PFSK-1 (cell line): Measurements from ENCODE around the gene SLC35E1.

Experiments used
- POLR2AphosphoS5 ChIP-seq: IDR thresholded peaks from 2 replicates; pipeline ENCODE4 v1.6.1; 2012; ENCODE audit warnings: low read depth, mild to moderate bottlenecking, control low read depth, low read length, moderate library complexity
- REST ChIP-seq, 2 experiments: IDR thresholded peaks; 2 replicates each; pipeline versions ENCODE4 v1.6.1 to v1.8.0; 2011 to 2012; ENCODE audit warnings: low read depth in 2 of 2, low read length in 2 of 2, control low read depth in 1 of 2, inconsistent platforms in 1 of 2, mild to moderate bottlenecking in 1 of 2, moderate library complexity in 1 of 2; ENCODE audit not compliant: insufficient read depth in 1 of 2
- TAF1 ChIP-seq: IDR thresholded peaks from 2 replicates; pipeline ENCODE4 v1.6.1; 2012; ENCODE audit warnings: low read length, control low read depth, borderline replicate concordance; ENCODE audit not compliant: insufficient read depth

- TF ChIP-seq POLR2AphosphoS5 (no peak), REST (IDR thresholded peaks at IDR 0.05; ENCODE audit: insufficient read depth in 1 of 2, low read depth in 2 of 2, low read length in 2 of 2) (no peak), TAF1 (no peak)
These were observed 1.7 kb upstream of the SLC35E1 start for GRCh38 chr19:16573925-16574324.
